LNCAP (cell line): ENCODE data around the gene MCM9.

Source experiments
- TF ChIP-seq, protein P1 (sequence below): fragments of 450-650 bp; IDR thresholded peaks from 2 replicates; pipeline ENCODE4 v1.5.1; 2017; ENCODE audit warnings: mild to moderate bottlenecking

MCM9 gene

DNA sequence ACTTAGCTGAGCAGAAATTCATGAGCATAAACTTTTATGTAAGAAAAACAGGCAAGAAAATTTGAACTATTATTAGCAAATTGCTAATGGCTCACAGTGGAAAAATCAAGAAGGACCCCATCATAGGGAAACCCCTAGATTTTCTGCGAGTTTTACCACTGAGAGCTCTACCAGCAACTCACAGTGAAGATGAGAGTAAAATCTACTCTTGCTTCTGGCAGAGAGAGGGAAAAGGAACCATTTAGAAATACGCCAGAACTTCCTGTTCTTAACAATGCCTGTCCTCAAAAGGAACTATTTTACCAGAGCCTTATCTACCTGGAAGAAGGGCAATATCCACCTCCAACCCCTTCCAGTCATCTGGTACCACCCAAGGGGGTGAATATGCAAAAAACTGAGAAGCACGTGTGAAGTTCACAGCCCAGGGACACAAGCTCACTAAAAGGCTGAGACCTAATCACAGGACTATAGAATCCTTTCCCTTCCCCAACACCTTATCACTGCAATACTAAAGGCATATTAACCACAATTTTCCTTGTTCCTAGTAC, 75.4 kb downstream of the MCM9 start:
- TF ChIP-seq, protein P1, sequence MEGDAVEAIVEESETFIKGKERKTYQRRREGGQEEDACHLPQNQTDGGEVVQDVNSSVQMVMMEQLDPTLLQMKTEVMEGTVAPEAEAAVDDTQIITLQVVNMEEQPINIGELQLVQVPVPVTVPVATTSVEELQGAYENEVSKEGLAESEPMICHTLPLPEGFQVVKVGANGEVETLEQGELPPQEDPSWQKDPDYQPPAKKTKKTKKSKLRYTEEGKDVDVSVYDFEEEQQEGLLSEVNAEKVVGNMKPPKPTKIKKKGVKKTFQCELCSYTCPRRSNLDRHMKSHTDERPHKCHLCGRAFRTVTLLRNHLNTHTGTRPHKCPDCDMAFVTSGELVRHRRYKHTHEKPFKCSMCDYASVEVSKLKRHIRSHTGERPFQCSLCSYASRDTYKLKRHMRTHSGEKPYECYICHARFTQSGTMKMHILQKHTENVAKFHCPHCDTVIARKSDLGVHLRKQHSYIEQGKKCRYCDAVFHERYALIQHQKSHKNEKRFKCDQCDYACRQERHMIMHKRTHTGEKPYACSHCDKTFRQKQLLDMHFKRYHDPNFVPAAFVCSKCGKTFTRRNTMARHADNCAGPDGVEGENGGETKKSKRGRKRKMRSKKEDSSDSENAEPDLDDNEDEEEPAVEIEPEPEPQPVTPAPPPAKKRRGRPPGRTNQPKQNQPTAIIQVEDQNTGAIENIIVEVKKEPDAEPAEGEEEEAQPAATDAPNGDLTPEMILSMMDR = no peak

DNA sequence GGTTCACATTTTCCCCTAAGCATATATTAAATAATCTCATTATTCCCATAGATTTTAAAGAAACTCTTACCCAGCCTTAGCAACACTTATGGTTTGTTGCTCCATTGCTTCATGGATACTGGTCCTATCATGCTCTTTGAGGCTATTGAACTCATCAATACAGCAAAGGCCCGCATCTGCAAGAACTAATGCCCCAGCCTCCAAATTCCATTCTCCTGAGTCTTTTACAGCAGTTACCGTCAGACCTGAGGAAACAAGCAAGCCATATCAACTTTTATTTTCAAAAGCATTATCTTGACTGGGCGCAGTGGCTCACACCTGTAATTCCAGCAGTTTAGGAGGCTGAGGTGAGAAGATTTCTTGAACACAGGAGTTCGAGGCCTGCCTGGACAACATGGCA, 78.7 kb downstream of the MCM9 start:
- TF ChIP-seq, protein P1 = no peak

DNA sequence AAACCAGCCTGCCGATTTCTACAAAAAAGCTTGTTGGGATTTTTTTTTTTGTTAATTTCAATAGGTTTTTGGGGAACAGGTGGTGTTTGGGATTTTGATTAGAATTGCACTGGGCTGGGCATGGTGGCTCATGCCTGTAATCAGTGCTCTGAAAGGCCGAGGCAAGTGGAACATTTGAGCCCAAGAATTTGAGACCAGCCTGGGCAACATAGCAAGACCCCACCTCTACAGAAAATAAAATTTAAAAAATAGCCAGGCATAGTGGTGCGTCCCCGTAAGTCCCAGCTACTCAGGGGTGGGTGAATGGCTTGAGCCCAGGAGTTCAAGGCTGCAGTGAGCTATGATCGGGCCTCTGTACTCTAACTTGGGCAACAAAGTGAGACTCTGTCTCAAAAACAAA, 81.6 kb downstream of the MCM9 start:
- TF ChIP-seq, protein P1 = no peak

DNA sequence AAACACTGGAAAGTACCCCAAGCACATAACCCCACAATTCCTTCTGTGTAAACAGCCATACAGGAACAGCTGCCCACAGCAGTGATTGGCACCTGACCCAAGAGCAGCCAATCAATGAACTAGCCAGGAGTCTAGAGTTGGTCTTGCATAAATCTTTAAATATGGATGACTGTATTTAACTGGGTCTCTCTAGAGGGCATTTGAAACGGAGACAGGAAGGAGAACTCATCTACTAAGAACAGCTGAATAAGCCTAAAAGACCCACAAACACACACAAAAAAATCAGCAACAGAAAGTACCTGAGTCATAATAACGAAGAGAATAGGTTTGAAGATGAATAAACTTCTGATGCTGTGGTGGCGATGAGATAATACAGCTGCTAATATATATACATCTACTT, 90.0 kb downstream of the MCM9 start:
- TF ChIP-seq, protein P1 = no peak

DNA sequence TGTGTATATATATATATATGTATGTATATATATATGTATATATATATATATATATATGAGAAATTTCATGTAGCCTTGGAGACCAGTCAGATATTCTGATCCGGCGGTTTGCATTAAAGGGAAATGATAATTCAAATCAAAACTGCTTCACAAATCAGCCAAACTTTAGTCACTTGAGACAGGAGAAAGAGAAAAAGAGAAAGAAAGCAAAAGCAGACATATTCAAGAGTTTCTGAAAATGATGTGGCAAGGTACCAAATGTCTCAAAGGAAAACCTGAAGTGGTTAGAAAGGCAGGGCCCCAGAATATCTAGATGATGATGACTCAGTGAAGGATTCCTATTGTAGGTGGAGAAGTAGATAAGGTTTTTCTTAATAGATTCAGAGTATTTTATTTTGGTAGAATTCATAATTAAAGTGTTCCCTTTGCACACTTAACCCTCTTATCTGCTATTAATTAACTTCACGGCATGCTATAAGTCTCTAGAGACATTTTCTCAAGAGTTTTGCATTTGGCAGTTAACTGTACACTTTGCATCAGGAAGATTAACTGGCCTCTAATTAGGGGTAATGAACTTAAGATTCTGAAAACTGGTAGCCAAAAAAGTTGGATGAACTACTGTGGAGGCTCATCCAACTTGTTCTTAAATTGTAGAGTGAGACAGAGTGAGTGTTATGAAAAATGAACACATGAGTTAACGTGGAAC, 91.1 kb downstream of the MCM9 start:
- TF ChIP-seq, protein P1 = no peak

DNA sequence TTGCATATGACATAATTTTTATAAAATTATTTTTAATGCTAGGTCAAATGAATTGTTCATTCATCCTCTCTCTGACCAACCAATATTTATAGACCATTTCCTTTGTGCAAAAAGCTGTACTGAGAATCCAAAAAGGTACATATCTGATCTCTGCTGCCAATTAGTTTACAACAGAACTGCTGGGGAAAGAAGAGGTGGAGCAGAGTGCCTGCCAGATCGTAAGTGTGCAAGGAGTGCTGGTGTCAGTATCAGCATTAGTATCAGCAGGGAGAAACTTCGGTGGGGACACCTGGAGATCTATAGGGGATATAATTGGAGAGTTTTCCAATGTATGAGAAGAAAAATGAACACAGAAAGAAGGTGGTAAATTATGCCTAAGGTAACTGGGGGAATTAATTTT, 104.3 kb downstream of the MCM9 start:
- TF ChIP-seq, protein P1 = no peak

DNA sequence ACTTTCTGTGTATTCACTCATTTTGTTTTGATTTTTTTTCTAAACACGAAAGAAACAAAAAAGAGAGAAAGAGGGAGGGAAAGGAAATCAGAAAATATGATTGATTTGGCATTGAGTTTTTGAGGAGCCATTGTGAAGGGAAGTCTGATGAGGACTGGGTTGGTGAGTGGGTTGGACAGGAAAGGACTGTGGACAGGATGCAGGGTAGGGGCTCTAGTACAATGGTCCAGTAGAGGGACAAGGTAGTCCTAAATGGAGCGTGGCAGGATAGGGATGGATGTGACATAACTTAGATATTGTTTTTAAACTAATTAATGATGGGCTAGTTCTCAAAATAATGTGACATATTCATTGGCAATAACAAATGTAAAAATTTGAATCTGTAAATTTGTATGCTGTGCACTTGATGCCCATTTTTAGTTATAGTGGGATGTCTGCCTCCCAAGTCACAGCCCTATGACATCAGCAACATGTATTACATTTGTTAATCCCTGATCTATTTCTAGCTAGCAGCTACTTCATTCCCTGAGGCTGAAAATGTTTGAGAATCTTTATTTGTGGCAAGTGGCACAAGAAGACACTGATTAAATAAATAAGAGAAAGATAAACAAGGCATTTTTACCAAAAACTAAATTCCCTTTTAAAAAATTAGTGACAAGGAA, 105.0 kb downstream of the MCM9 start:
- TF ChIP-seq, protein P1 = no peak
